Hepatocyte (in vitro differentiated cells): ENCODE data around the gene ICE1. TPM values are rescaled to one million over a fixed set of nuclear protein-coding genes. Genes with fewer than 3 reads are reported as not detected.
"Not testable (repeated sequence)": the region's sequence is repeated elsewhere in the genome, so short reads cannot be mapped to it uniquely, and the experiment has no call there.

Source experiments
- DNase-seq: peaks from one replicate; pipeline ENCODE4 v3.0.0-alpha.2; 2016; ENCODE audit warnings: low spot score
- H2AFZ ChIP-seq: fragments of 200-600 bp; sonication (generic); 2 replicates; pipeline ENCODE4 v1.6.0; 2016; ENCODE audit warnings: antibody characterized with exemption, mild to moderate bottlenecking
- H3K27ac ChIP-seq: fragments of 200-600 bp; sonication (generic); 2 replicates; pipeline ENCODE4 v1.5.1; 2016; ENCODE audit warnings: mild to moderate bottlenecking
- H3K27me3 ChIP-seq: fragments of 200-600 bp; sonication (generic); 2 replicates; pipeline ENCODE4 v1.6.1; 2016
- H3K36me3 ChIP-seq: fragments of 200-600 bp; sonication (generic); replicated peaks from 2 replicates; pipeline ENCODE4 v1.5.1; 2016; ENCODE audit warnings: low read depth; ENCODE audit not compliant: insufficient read depth
- H3K4me1 ChIP-seq: fragments of 200-600 bp; sonication (generic); 2 replicates; pipeline ENCODE4 v1.5.1; 2016; ENCODE audit warnings: mild to moderate bottlenecking, moderate library complexity; ENCODE audit not compliant: insufficient read depth
- H3K4me2 ChIP-seq: fragments of 200-600 bp; sonication (generic); 2 replicates; pipeline ENCODE4 v1.6.0; 2016
- H3K4me3 ChIP-seq: fragments of 200-600 bp; sonication (generic); 2 replicates; pipeline ENCODE4 v1.5.1; 2016; ENCODE audit warnings: mild to moderate bottlenecking
- H3K79me2 ChIP-seq: fragments of 200-600 bp; sonication (generic); 2 replicates; pipeline ENCODE4 v1.6.0; 2017; ENCODE audit warnings: mild to moderate bottlenecking
- H3K9me2 ChIP-seq: fragments of 200-600 bp; sonication (generic); replicated peaks from 2 replicates; pipeline ENCODE4 v1.6.0; 2017; ENCODE audit warnings: mild to moderate bottlenecking; ENCODE audit not compliant: insufficient read depth
- H3K9me3 ChIP-seq: fragments of 200-600 bp; sonication (generic); 2 replicates; pipeline ENCODE4 v1.5.1; 2016; ENCODE audit warnings: low read depth, mild to moderate bottlenecking
- H4K20me1 ChIP-seq: fragments of 200-600 bp; sonication (generic); 2 replicates; pipeline ENCODE4 v1.6.0; 2016; ENCODE audit warnings: mild to moderate bottlenecking; ENCODE audit not compliant: insufficient read depth, poor library complexity, severe bottlenecking
- EZH2 ChIP-seq: fragments of 200-600 bp; sonication (generic); IDR thresholded peaks from 2 replicates; pipeline ENCODE4 v1.6.1; 2016; ENCODE audit warnings: antibody characterized with exemption, mild to moderate bottlenecking, borderline replicate concordance
- EZH2phosphoT487 ChIP-seq: fragments of 200-600 bp; sonication (generic); IDR thresholded peaks from one replicate; pipeline ENCODE4 v1.6.1; 2018; ENCODE audit warnings: antibody characterized with exemption, mild to moderate bottlenecking, low read depth, moderate library complexity; ENCODE audit not compliant: unreplicated experiment, severe bottlenecking
- WGBS: methylation state at CpG from one replicate; pipeline ENCODE4 v1.1.6; 2016; ENCODE audit warnings: low lambda C conversion rate; ENCODE audit errors: missing lambda C conversion rate; 5-methylcytosine and 5-hydroxymethylcytosine counted together
- polyA plus RNA-seq: library from polyadenylated mRNA; unstranded; fragments of >200 nt; fragmentation: Nextera tagmentation; extraction: Ambion mirVana; gene quantifications from 2 replicates; pipeline ENCODE4 v1.2.1, GENCODE V29; 2016
- total RNA-seq: library from RNA; depleted of rRNA; stranded (reverse); fragments of >200 nt; gene quantifications from 2 replicates; pipeline ENCODE4 v1.2.3, GENCODE V29; 2014
- TF ChIP-seq, protein P1 (sequence below): fragments of 200-600 bp; sonication (generic); IDR thresholded peaks from 2 replicates; pipeline ENCODE4 v1.5.1; 2016; ENCODE audit warnings: antibody characterized with exemption, mild to moderate bottlenecking; ENCODE audit not compliant: poor library complexity

ICE1 gene
- total and polyA plus RNA-seq, 2 experiments from 2014 or later = 9.5 to 26.5 TPM

GRCh38 chr5:5394384-5394986, 28.0 kb upstream of the ICE1 start:
- H3K79me2 ChIP-seq, H3K36me3 ChIP-seq, H3K27ac ChIP-seq, H3K9me2 ChIP-seq, H2AFZ ChIP-seq, H3K4me2 ChIP-seq, H3K4me1 ChIP-seq, H3K9me3 ChIP-seq, H4K20me1 ChIP-seq, H3K27me3 ChIP-seq, H3K4me3 ChIP-seq: not testable (repeated sequence)
- WGBS = 46% methylated on average over 6 of the region's 6 CpGs
- TF ChIP-seq, protein P1, sequence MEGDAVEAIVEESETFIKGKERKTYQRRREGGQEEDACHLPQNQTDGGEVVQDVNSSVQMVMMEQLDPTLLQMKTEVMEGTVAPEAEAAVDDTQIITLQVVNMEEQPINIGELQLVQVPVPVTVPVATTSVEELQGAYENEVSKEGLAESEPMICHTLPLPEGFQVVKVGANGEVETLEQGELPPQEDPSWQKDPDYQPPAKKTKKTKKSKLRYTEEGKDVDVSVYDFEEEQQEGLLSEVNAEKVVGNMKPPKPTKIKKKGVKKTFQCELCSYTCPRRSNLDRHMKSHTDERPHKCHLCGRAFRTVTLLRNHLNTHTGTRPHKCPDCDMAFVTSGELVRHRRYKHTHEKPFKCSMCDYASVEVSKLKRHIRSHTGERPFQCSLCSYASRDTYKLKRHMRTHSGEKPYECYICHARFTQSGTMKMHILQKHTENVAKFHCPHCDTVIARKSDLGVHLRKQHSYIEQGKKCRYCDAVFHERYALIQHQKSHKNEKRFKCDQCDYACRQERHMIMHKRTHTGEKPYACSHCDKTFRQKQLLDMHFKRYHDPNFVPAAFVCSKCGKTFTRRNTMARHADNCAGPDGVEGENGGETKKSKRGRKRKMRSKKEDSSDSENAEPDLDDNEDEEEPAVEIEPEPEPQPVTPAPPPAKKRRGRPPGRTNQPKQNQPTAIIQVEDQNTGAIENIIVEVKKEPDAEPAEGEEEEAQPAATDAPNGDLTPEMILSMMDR = peak; percentile 66
- peak; percentile 72 for DNase-seq

DNA sequence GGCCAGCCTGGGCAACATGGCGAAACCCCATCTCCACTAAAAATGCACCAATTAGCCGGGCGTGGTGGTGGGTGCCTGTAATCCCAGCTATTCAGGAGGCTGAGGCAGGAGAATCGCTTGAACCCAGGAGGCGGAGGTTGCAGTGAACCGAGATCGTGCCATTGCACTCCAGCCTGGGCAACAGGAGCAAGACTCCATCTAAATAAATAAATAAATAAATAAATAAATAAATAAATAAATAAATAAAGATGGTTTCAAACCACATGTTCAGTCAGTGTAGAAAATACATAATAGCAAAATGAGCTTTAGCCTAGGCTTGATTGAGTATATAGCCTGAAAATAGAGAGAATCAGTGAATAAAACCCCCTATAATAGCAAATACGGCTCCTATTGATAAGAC, 27.4 kb upstream of the ICE1 start:
- H3K36me3 ChIP-seq, H2AFZ ChIP-seq, H3K4me1 ChIP-seq, H4K20me1 ChIP-seq, H3K27ac ChIP-seq, H3K27me3 ChIP-seq, H3K4me3 ChIP-seq, DNase-seq, H3K9me3 ChIP-seq, H3K4me2 ChIP-seq, H3K9me2 ChIP-seq, H3K79me2 ChIP-seq: not testable (repeated sequence)
- WGBS = 93% methylated on average over 8 of the region's 8 CpGs

GRCh38 chr5:5398071-5398470, 24.4 kb upstream of the ICE1 start:
- H3K27ac ChIP-seq = no peak overlapping the region
- H3K79me2 ChIP-seq = no peaks in the 10 kb centered on the region
- H3K9me2 ChIP-seq = no peaks in the 10 kb centered on the region
- no peaks in the 10 kb centered on the region for H3K36me3 ChIP-seq
- WGBS = 91% methylated on average over 2 of the region's 2 CpGs
- no peaks in the 10 kb centered on the region for H3K4me1 ChIP-seq
- H3K9me3 ChIP-seq = no peaks in the 10 kb centered on the region
- no peak for DNase-seq
- H3K4me2 ChIP-seq = no peak overlapping the region
- H4K20me1 ChIP-seq = no peaks in the 10 kb centered on the region
- no peaks in the 10 kb centered on the region for H3K27me3 ChIP-seq
- H3K4me3 ChIP-seq = no peak overlapping the region
- TF ChIP-seq EZH2 (no peak), EZH2phosphoT487 (no peak)
- TF ChIP-seq, protein P1 = no peak
- no peak overlapping the region for H2AFZ ChIP-seq

- H3K79me2 ChIP-seq = no peaks in the 10 kb centered on the region
- H3K4me2 ChIP-seq = no peak overlapping the region
- DNase-seq = no peak
- H3K4me1 ChIP-seq = no peaks in the 10 kb centered on the region
- no peak overlapping the region for H3K27ac ChIP-seq
- no peaks in the 10 kb centered on the region for H3K36me3 ChIP-seq
- no peaks in the 10 kb centered on the region for H4K20me1 ChIP-seq
- H3K9me2 ChIP-seq = no peaks in the 10 kb centered on the region
- no peak overlapping the region for H2AFZ ChIP-seq
- WGBS = 93% methylated on average over 8 of the region's 8 CpGs
- no peaks in the 10 kb centered on the region for H3K27me3 ChIP-seq
- no peaks in the 10 kb centered on the region for H3K9me3 ChIP-seq
- TF ChIP-seq EZH2phosphoT487 = no peak
- TF ChIP-seq, protein P1 = no peak
- TF ChIP-seq EZH2 = no peak
- no peak overlapping the region for H3K4me3 ChIP-seq
Measured at GRCh38 chr5:5401095-5401494, 21.4 kb upstream of the ICE1 start.
